CD4-positive, alpha-beta T cell treated with Interleukin-12 subunit alpha and Interleukin-12 subunit beta, for 1 hour (primary cell): Measurements from ENCODE around the gene CFAP298.
"Not testable (repeated sequence)": the region's sequence is repeated elsewhere in the genome, so short reads cannot be mapped to it uniquely, and the experiment has no call there.

ENCODE experiments used
- DNase-seq: peaks from one replicate; pipeline ENCODE4 v3.0.0-alpha.2; 2020

The CFAP298 gene, protein sequence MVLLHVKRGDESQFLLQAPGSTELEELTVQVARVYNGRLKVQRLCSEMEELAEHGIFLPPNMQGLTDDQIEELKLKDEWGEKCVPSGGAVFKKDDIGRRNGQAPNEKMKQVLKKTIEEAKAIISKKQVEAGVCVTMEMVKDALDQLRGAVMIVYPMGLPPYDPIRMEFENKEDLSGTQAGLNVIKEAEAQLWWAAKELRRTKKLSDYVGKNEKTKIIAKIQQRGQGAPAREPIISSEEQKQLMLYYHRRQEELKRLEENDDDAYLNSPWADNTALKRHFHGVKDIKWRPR

DNA sequence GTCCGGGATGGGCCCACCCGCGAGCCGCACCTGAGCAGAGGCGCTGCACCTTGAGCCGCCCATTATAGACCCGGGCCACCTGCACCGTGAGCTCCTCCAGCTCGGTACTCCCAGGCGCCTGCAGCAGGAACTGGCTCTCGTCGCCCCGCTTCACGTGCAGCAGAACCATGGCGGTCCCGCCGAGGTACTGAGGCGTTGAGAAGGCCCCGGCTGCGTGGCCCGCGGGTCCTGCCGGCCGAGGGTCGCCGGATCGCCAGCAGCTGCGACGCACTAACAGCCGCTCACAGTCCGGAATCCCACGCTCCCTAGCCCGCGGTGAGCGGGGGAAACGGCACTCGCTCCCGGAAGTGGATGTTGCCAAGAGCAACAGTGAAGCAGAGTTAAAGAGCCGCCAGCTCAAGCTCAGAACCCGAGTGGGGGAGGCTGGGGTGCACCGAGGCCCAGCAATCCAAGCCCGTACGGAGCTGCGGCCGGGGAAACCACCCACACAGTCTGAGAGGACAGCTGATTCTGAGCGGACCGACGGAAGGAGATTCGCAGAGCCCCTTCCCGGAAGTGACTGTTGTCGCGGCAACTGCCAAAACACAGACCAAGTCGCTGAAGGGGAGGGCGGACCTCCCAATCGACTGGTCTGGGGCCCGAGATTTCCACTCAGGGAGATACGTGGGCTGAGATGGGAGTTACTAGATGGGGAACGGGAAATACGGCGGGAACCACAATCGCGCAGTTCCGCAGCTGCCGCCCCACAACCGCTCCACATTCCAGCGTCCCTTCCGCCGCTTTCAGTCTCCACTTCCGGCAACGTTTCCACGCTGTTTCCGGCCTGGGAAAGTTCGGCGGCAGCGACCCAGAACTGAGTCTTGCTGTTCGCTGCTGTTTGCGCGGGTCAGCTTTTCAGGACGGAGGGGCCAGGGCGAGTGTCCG, at the start of gene CFAP298:
Gene CFAP298, minus strand, starts transcription at position 303 of the 924 bp plus-strand sequence. Its CDS starts 134 bp downstream, at position 169.
- peak; percentile 92 for DNase-seq

DNA sequence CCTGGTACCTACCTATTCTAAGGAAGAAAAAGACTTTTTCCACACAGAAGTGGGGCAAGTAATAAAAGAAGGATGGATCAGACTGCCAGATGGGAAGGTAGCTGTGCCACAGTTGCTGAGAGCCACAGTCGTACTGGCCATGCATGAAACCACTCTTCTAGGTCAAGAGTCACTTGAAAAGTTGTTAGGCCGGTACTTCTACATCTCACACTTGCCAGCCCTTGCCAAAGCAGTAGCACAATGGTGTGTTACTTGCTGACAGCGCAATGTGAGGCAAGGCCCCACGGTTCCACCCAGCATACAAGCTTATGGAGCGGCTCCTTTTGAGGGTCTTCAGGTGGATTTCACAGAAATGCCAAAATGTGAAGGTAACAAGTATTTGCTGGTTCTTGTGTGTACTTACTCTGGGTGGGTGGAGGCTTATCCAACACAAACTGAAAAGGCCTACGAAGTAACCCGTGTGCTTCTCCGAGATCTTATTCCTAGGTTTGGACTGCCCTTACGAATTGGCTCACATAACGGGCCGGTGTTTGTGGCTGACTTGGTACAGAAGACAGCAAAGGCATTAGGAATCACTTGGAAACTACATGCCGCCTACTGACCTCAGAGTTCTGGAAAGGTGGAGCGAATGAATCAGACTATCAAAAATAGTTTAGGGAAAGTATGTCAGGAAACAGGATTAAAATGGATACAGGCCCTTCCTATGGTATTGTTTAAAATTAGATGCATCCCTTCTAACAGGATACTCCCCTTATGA, 49.0 kb upstream of the CFAP298 start:
- DNase-seq: not testable (repeated sequence)

DNA sequence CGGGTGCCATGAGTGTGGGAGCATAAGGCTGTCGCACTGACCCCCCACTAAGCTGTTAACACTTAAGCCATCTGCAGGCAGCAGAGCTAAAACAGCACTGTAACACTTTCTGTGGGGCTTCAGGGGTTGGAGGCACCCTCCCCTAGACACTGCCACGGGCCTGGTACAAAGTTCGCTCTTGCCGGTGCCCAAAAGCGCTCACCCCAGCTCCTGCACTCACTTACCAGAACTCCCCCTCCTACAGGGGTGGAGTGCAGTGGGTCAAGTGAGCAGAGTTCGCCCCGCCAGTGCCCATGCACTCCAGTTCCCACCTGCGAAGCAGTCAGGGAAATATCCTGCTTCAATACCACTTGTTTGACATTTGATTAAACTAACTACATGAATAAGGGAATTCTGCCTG, 46.3 kb upstream of the CFAP298 start:
- no peak for DNase-seq

DNA sequence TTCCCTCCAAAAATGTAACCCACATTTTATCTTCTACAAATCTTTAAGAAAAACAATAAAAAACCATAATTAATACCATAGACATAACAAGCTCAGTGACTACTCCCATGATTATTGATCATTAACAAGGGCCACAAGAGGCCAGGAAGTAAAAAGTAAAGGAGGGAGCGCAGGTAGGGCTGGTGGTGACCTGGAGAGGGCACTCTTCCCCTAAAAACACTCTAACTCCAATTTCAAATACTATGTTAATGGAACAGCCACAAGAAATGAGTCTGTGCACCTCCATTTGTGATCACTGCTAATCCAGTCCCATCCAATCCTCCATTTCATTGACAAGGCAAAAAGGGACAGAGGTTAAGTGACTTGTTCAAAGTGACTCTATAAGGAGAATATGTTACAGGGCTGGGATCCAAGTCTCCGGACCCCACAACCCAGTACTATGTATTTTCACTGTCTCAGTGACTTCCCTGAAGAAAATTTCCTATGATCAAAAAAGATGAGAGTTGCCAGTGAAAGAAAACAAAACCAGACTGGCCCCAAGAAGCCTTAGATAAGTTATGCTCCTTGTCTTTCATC, 41.2 kb upstream of the CFAP298 start:
- peak; percentile 44 for DNase-seq

DNA sequence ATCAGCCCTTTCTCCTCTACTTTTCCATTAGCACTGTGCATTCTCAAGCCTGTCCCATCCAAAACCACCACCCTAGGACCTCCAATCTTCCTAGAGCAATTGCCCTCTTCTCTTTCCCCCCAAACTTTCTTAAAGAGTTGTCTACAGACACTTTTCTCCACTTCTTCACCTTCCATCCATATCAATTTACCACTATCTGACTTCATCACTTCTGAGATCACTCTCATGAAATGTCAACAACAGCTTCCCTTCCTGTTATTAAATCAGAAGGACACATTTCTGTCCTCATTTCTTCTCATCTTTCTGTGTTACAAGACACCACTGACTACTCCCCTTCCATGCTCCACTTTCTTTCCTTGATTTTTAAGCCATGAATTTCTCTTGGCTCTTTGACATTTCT, 36.0 kb upstream of the CFAP298 start:
- DNase-seq: no peak

DNA sequence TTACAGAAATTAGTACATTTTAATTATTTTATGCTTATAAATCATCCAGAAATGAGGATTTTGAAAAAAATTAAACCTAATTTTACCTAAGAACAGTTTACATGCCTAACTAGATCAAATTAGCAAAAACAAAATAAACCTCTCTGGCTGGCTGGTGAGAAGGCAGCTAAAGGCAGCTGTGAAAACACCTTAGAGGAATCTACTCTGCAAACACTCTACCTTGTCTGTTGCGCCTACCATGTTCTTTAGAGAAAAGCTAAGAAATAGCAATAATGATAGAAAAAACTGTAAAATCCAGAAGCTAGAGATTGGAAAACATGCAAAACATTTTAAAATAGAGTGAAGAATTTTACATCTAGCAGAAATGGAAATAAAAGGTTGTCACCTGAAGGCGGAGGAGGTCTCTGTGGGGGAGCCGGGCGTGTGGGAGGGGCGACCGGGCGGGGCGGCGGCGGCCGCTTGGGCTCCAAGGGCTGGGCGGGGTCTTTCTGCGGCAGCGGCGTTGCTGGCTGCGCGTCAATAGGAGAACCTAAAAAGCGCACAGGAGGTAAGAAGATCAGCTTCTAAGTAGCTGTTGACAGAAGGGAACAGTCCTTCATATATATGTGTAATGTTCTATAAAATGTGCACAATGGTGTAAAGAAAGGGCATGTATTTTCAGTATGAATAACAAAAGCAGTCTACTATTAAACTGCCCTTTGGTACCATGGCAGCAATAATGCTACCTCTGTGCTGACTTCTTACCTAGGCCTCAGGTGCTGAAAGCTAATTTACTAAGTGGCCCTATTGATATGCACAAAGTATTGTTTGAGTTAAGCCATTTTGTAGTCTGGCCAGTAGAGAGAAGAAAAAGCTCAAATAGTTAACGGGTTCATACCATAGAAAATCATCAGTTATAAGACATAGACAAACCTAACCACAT, 33.3 kb upstream of the CFAP298 start:
- no peak for DNase-seq

DNA sequence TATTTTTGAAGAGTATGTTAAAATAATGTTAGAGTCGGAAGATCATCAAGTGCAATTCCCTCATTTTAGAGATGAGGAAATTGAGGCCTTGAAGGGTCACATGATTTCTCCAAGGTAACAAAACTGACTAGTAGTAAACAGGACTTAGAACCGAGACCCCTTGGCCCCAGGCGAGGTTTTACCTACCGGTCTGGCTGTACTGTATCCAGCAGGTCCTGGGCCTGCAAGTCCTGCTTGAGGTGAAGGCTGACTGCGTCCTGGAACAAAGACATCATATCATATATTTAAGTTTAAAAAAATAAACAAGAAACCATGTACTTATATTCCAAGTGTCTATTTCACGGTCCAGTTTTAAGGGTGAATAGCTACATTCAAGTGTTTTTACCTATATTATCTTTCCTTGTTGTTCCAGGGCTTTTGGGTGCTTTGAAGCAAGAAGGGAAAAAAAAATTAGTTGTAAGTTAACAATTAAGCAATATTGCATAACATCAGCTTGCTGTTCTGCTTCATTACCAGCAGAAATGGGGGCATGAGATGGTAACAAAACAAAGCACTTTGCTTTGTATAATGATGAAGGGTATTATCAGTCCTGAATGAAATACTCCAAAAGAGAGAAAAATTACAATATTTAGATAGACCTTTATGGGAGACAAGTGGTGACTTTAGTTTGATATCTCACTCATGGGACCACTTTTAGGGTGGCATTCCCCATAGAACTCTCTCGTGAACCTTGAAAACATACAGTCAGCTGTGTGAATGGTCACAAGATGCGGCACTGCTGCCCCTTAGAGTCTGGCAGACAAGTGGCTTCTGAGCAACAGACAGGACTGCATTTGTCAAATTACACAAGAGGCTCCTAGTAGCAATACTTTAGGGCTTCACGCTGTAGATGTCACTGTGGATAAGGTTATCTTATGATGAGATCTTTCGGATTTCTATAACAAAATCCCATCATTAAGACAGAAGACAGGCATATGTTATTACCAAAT, 29.8 kb upstream of the CFAP298 start:
- DNase-seq: no peak

DNA sequence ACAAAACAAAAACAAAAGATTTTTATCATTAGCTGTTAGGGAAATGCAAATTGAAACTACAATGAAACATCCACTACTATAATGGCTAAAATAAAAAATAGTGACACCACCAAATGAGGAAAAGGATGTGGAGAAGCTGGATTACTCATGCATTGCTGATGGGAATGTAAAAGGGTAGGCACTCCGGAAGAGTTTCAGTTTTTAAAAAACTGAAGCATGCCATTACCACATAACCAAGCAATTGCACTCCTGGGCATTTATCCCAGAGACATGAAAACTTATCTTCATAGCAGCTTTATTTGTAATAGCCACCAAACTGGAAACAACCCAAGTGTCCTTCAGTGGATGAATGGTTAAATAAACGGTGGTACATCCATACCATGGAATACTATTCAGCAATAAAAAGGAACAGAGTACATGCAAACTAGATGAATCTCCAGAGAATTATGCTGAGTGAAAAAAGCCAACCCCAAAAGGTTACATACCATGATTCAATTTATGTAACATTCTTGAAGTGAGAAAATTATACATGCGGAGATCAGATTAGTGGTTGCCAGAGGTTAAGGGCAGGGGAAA, 14.5 kb upstream of the CFAP298 start:
- no peak for DNase-seq

DNA sequence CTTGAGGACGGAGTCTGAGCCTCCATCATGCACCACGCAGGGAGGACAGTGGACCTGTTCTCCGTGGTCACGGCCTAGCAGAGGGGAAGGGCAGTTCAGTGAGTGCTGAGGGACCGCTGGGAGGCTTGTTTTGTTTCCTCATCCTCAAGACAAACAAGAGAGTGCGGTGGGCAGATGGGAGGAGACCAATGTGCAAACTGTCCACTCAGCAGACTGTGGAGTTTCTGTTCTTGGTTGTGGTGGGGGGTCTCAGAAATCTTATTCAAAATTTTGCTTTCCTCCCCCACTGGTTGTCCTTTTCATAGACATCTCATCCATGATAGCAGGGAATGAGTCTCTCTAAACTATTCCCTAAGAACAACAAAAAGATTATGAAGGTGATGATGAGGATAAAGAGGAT, 6.0 kb upstream of the CFAP298 start:
- DNase-seq: not testable (repeated sequence)

DNA sequence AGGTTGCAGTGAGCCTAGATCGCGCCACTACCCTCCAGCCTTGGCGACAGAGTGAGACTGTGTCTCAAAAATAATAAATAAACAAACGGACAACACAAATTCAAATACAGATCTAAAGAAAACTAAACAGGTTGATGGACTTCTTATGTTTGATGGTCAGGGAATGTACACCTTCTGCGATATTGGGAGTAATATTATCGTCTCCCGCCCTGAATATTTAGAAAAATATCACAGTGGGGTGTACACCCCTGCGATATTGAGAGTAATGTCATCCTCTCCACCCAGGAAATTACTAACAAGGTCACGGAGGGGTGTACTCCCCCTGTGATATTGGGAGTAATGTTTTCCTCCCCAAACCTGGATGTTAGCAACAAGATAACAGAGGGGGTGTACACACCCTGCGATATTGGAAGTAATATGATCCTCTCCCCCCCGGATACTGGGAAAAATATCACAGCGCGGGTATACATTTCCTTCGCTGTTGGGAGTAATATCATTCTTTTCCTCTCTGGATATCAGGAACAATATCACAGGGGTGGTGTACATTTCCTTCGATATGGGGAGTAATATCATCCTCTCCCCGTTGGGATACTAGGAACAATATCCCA, 1.4 kb upstream of the CFAP298 start:
- no peak for DNase-seq

DNA sequence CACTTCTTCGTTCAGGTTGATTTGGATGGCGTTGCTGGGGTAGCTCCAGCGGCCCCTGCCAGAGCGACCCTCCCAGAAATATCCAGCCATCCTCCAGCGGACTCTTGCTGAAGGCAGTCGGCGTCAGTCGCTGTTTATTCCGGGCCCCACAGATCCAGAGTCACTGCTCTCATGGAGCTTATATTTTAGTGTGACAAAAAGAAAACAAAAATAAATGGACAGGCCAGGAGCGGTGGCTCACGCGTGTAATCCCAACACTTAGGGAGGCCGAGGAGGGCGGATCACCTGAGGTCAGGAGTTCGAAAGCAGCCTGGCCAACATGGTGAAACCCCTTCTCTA, 791 bp upstream of the CFAP298 start:
- no peak for DNase-seq

DNA sequence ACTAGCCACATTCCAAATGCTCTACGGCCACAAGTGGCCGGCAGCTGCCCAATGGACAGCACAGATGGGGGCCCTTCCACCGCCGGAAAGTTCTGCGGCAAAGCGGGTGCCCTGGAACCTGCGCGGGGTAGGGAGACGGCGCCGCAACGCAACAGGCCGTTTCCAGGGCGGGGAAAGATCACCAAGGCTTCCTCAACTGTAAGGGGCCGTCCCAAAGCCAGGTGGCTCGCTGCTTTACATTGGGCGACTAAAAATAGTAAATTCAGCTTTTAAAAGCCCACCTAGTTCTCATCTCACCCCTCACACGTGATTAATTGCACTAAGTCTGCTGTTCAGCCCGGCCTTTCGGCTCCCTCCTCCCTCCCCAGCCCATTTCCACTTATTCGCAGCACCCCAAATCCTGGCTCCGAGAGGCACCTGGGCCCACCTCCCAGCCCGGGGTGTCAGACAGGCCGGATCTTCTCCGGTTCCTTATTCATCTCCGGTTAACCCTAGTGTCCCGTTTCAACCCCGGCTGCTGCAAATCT, 643 bp downstream of the CFAP298 start:
- DNase-seq: peak; percentile 37

DNA sequence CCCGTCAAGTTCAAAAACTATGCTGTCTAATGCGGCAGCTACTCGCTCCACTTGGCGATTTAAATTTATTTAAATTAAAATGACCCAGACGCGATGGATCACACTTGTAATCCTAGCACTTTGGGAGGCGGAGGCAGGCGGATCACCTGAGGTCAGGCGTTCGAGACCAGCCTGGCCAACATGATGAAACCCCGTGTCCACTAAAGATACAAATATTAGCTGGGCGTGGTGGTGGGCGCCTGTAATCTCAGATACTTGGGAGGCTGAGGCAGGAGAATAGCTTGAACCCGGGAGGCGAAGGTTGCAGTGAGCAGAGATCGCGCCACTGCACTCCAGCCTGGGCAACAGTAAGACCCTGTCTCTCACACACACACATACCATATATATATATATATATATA, 1.2 kb downstream of the CFAP298 start:
- not testable (repeated sequence) for DNase-seq

DNA sequence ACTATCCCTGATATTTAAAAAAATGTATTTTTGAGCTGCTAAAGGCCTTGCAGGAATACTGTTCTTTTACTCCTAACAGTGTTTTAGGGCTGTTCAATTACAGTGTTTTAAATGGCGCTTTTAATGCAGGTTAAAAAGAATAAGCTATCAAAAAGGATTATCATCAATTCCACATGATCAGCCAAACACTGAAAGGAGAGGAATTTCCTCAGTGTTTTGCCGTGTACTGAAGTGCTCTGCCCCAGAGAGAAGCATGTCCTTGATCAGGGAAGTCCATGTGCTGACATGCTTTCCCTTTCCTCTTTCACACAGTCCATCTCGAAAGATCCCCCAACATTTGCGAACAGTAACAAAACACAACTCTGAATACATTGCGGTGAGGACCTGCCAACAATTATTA, 3.3 kb downstream of the CFAP298 start:
- DNase-seq: no peak

DNA sequence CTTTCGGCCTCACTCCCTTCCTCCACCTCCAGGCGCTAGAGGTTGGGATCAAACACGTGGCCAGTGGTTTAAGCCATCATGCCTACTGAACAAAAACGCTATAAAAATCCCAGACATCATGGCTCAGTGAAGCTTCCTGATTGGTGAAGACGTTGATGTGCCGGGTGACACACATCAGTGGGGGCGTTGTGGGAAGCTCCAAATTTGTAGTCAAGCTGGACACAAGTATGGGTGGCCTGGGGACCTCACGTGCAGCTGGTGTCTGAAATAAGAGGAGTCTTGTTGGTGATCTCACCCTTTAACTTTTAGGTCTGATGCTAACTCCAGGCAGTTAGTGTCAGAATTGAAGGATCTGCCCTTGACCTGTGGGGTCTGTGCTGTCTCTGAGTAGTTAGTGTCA, 6.7 kb downstream of the CFAP298 start:
- no peak for DNase-seq

DNA sequence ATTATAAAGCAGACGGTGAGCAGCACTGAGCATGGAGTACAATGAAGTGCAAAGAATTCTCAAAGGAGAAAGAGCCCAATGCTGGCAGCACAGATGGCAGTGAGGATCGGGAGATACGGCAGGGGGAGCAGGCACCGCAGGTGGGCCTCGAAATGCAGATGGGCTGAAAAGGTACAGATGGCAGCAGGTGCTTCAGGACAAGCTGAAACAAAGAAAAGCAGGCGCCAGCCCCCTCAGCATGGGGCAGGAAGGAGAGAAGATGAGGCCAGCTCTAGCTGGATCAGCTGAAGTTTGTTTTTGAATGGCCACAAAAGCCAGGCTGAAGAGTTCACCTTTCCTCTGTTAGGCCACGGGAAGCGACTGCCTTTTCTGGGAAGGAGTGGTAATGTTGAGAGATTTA, 7.7 kb downstream of the CFAP298 start:
- no peak for DNase-seq

DNA sequence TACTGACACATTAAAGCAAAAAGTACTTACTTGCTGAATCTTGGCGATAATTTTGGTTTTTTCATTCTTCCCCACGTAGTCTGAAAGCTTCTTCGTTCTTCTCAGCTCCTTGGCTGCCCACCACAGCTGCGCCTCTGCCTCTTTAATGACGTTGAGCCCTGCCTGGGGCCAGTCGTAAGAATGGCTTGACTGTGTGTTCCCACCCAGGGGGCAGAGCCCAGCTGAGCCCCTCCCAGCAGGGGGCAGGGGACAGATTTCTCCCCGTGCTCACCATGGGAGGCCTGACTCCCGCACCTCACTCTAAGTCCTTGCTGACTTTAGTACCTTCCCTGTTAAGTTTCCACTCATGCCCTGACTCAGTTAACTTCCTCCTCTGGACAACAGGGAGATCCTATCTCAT, 9.0 kb downstream of the CFAP298 start:
- no peak for DNase-seq

DNA sequence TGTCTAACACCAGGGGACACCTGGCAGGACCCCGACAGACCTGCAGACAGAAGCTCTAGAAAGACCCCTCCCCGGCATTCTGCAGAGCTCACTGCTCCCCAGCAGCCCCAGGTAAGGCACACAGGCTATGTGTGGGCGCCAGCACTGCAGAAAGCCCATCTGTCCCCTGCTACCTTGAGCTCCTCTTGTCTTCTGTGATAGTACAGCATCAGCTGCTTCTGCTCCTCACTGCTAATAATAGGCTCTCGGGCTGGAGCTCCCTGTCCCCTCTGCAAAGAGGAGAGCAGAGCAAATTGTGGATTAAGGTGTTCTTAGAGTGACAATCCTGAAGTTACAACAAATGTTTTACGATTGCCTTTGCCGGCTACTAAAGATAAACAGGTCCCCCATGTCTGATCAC, 10.1 kb downstream of the CFAP298 start:
- DNase-seq: no peak

DNA sequence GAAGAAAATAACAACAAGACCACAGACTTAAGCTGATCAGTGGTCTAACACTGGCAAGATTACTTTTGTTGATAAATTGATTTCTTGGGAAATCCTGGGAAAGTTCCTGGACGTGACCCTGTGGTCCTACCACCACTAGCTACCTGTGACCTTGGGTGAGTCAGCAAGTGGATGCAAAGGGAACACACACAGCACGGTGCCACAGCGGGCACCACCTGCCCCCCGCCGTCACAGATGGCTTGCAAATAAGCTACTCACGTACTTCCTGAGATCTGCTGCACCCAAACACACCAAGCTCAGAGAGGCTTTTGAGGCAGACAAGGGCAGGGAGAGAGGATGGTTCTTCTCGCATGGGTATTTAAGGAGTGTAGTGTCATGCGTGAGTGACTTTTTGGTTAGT, 12.7 kb downstream of the CFAP298 start:
- no peak for DNase-seq

DNA sequence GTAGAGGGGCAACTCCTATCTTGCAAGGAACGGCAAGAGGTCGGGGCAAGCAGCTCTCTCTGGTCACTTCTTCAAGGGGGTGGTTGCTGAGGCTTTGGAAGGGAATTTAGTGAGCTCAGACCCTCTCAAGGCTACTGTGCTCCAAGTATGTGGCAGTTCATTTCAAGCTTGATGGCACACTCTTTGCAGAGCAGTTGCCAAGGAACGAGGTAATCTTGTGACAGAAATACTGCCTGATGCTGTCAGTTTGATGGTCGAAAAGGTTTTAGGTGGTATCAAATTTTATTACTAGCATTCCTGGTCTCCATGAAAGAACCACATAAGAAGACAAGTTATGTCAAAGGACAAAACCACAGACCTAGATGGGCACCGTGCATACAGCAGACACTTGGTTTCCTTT, 13.1 kb downstream of the CFAP298 start:
- DNase-seq: no peak
